D721Med (cell line): ENCODE results near the gene RNGTT.
"Not testable (repeated sequence)": the region's sequence is repeated elsewhere in the genome, so short reads cannot be mapped to it uniquely, and the experiment has no call there.

Source experiments
- DNase-seq: peaks from one replicate; pipeline ENCODE4 v3.0.0; 2011; ENCODE audit warnings: low spot score; ENCODE audit not compliant: insufficient read length
- FAIRE-seq: peaks from 2 replicates; lab custom pipeline; 2011; peaks lifted over from hg19 to GRCh38; lab: Jason Lieb, UNC
- CTCF ChIP-seq: IDR thresholded peaks from 2 replicates; pipeline ENCODE4 v1.5.1; 2012; ENCODE audit warnings: mild to moderate bottlenecking, control low read depth; ENCODE audit not compliant: insufficient read depth; ENCODE audit errors: missing control alignments

Gene RNGTT

GRCh38 chr6:88985901-88986300 is 22.5 kb upstream of the RNGTT start:
- no peak for FAIRE-seq
- TF ChIP-seq CTCF, result no peak
- no peak for DNase-seq

- FAIRE-seq (no peak), DNase-seq (no peak)
- no peak for TF ChIP-seq CTCF
These were observed 21.2 kb upstream of the RNGTT start for GRCh38 chr6:88984606-88985005.

DNA sequence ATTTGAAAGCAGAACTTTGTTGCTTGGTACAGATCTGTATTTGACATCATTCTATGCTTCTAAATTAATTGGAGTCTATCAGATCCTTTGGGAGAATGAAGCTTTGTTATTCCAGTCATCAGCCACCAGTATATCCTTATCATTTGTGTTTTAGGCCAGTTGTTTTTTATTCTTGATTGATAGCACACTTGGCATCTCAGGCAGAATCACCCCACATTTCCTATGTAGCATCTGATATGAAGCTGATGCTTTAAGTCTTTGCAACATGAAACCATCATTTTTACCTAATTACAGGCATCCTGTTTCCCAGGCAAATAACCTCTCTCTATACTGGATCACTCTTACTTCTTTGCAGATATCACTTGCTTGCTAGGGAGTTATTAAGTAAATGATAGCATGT is 20.7 kb upstream of the RNGTT start:
- FAIRE-seq, result no peak
- no peak for DNase-seq
- no peak for TF ChIP-seq CTCF

GRCh38 chr6:88983532-88983931 is 20.1 kb upstream of the RNGTT start:
- peak; percentile 31 for TF ChIP-seq CTCF
- DNase-seq, result no peak
- FAIRE-seq, result no peak

- DNase-seq, FAIRE-seq: not testable (repeated sequence)
These were observed 19.7 kb upstream of the RNGTT start for GRCh38 chr6:88983129-88983528.

GRCh38 chr6:88982720-88983119 is 19.3 kb upstream of the RNGTT start:
- no peak for FAIRE-seq
- peak; percentile 23 for DNase-seq

GRCh38 chr6:88975369-88975768 is 12.0 kb upstream of the RNGTT start:
- DNase-seq (no peak), FAIRE-seq (no peak)
- TF ChIP-seq CTCF, result no peak

More at GRCh38 chr6:88982720-88983119, 19.3 kb upstream of the RNGTT start:
- peak; percentile 89 for TF ChIP-seq CTCF
